Measurements from ENCODE around the gene PAX5.

The PAX5 gene

GRCh38 chr9:36914212-36914577 is 119.9 kb downstream of the PAX5 start:
- no peaks in the 10 kb centered on the region for H3K27me3 ChIP-seq (ENCODE audit: insufficient read depth, low read length)
- no peak overlapping the region for H3K4me3 ChIP-seq (ENCODE audit: low read length)
- H3K9me3 ChIP-seq (ENCODE audit: insufficient read depth, low read depth, low read length): no peaks in the 10 kb centered on the region
- H3K4me1 ChIP-seq (ENCODE audit: insufficient read depth, low read length): peaks cover 1% of the 10 kb centered on the region; the same call in 1 of the 2 replicates
- H3K9ac ChIP-seq (ENCODE audit: low read depth, low read length): no peak overlapping the region
- H3K27ac ChIP-seq (ENCODE audit: low read length): no peak overlapping the region
- H3K36me3 ChIP-seq (ENCODE audit: insufficient read depth, low read depth, low read length): no peaks in the 10 kb centered on the region

GRCh38 chr9:36913393-36914211 is 120.5 kb downstream of the PAX5 start:
- H3K36me3 ChIP-seq (ENCODE audit: insufficient read depth, low read depth, low read length): no peaks in the 10 kb centered on the region
- H3K9ac ChIP-seq (ENCODE audit: low read depth, low read length): no peak overlapping the region
- peaks cover 2% of the 10 kb centered on the region; the same call in 1 of the 2 replicates for H3K4me1 ChIP-seq (ENCODE audit: insufficient read depth, low read length)
- no peak overlapping the region for H3K4me3 ChIP-seq (ENCODE audit: low read length)
- H3K9me3 ChIP-seq (ENCODE audit: insufficient read depth, low read depth, low read length): no peaks in the 10 kb centered on the region
- no peak overlapping the region for H3K27ac ChIP-seq (ENCODE audit: low read length)
- no peaks in the 10 kb centered on the region for H3K27me3 ChIP-seq (ENCODE audit: insufficient read depth, low read length)

- no peak overlapping the region for H3K9ac ChIP-seq (ENCODE audit: low read depth, low read length)
These were observed 121.4 kb downstream of the PAX5 start for GRCh38 chr9:36912620-36913019.

DNA sequence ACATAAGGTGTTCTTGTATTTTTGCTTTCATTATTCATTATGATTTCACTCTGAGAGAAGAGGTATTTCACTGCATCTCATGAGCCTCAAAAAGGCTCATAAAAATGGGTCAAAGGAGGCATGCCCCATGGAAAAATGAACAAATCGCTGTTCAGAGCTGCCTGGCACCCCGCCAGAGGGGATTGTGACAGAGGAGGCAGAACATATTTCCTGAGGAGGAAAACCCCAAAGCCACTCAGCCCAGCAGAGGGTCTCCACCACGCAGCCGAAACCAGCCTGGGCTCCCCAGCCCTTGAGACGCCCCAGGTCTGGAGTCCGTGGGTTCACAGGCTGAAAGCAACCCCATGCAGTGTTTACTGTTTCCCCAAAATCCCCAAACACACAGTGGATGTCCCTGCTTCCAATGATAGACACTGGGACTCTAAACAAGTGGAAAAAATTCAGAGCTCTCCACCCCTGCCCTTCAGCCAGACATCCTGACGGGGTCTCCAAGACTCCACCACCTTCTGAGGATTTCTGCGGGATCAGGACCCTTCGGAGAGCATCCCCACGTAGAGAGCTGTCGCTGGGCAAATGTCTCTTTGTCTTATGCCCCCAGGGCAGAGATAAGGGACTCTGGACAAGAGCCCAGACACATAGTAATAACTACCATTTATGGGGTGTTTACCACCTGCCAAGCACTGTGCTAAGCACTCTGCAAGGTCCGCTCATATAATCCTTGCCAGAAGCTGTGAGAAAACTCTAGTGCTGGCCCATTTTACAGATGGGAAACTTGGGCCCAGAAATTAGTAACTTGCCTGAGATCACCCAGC is 122.3 kb downstream of the PAX5 start:
- H3K4me1 ChIP-seq (ENCODE audit: insufficient read depth, low read length): peaks cover 5% of the 10 kb centered on the region; the same call in 1 of the 2 replicates
- H3K9me3 ChIP-seq (ENCODE audit: insufficient read depth, low read depth, low read length): no peaks in the 10 kb centered on the region
- H3K4me3 ChIP-seq (ENCODE audit: low read length): no peak overlapping the region
- no peak overlapping the region for H3K9ac ChIP-seq (ENCODE audit: low read depth, low read length)
- no peak overlapping the region for H3K27ac ChIP-seq (ENCODE audit: low read length)
- H3K27me3 ChIP-seq (ENCODE audit: insufficient read depth, low read length): no peaks in the 10 kb centered on the region
- no peaks in the 10 kb centered on the region for H3K36me3 ChIP-seq (ENCODE audit: insufficient read depth, low read depth, low read length)

More at GRCh38 chr9:36912620-36913019, 121.4 kb downstream of the PAX5 start:
- Histone ChIP-seq H3K27me3 (ENCODE audit: insufficient read depth, low read length) (no peaks in the 10 kb centered on the region), H3K36me3 (ENCODE audit: insufficient read depth, low read depth, low read length) (no peaks in the 10 kb centered on the region), H3K4me1 (ENCODE audit: insufficient read depth, low read length) (peaks cover 2% of the 10 kb centered on the region; the same call in 1 of the 2 replicates), H3K9me3 (ENCODE audit: insufficient read depth, low read depth, low read length) (no peaks in the 10 kb centered on the region), H3K27ac (ENCODE audit: low read length) (no peak overlapping the region), H3K4me3 (ENCODE audit: low read length) (no peak overlapping the region)

GRCh38 chr9:36911037-36911436 is 123.0 kb downstream of the PAX5 start:
- Histone ChIP-seq H3K27ac (ENCODE audit: low read length) (no peak overlapping the region), H3K4me3 (ENCODE audit: low read length) (no peak overlapping the region), H3K4me1 (ENCODE audit: insufficient read depth, low read length) (peaks cover 7% of the 10 kb centered on the region; the same call in 1 of the 2 replicates), H3K36me3 (ENCODE audit: insufficient read depth, low read depth, low read length) (no peaks in the 10 kb centered on the region), H3K27me3 (ENCODE audit: insufficient read depth, low read length) (no peaks in the 10 kb centered on the region), H3K9me3 (ENCODE audit: insufficient read depth, low read depth, low read length) (no peaks in the 10 kb centered on the region), H3K9ac (ENCODE audit: low read depth, low read length) (no peak overlapping the region)

DNA sequence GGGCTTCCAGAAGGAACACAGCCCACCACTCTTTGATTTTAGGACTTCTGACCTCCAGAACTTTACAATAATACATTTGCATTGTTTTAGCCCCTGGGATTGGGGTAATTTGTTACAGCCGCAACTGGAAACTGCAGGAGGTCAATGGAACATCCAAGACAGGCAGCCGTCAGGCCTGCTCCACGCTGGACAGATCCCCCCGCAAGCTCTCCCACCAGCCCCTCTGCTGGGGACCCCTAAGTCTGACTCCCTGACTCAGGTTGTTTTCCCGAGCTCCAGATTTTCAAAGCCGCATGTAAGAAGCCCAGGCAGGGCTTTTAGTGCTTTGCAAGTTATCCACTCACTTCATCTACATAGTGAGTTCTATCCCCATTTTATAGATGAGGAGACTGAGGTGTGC is 127.6 kb downstream of the PAX5 start:
- Histone ChIP-seq H3K9ac (ENCODE audit: low read depth, low read length) (no peak overlapping the region), H3K4me3 (ENCODE audit: low read length) (no peak overlapping the region), H3K4me1 (ENCODE audit: insufficient read depth, low read length) (peaks cover 7% of the 10 kb centered on the region; the same call in 1 of the 2 replicates), H3K9me3 (ENCODE audit: insufficient read depth, low read depth, low read length) (no peaks in the 10 kb centered on the region), H3K27ac (ENCODE audit: low read length) (no peak overlapping the region), H3K36me3 (ENCODE audit: insufficient read depth, low read depth, low read length) (no peaks in the 10 kb centered on the region), H3K27me3 (ENCODE audit: insufficient read depth, low read length) (no peaks in the 10 kb centered on the region)

GRCh38 chr9:36905101-36906066 is 128.7 kb downstream of the PAX5 start:
- Histone ChIP-seq H3K4me1 (ENCODE audit: insufficient read depth, low read length) (peaks cover 7% of the 10 kb centered on the region; the same call in 1 of the 2 replicates), H3K9ac (ENCODE audit: low read depth, low read length) (no peak overlapping the region), H3K27ac (ENCODE audit: low read length) (no peak overlapping the region), H3K4me3 (ENCODE audit: low read length) (no peak overlapping the region), H3K27me3 (ENCODE audit: insufficient read depth, low read length) (no peaks in the 10 kb centered on the region), H3K9me3 (ENCODE audit: insufficient read depth, low read depth, low read length) (no peaks in the 10 kb centered on the region), H3K36me3 (ENCODE audit: insufficient read depth, low read depth, low read length) (no peaks in the 10 kb centered on the region)

GRCh38 chr9:36903541-36904435 is 130.3 kb downstream of the PAX5 start:
- H3K4me1 ChIP-seq (ENCODE audit: insufficient read depth, low read length): peaks cover 4% of the 10 kb centered on the region; the same call in 1 of the 2 replicates
- H3K27ac ChIP-seq (ENCODE audit: low read length): no peak overlapping the region
- no peaks in the 10 kb centered on the region for H3K36me3 ChIP-seq (ENCODE audit: insufficient read depth, low read depth, low read length)
- no peak overlapping the region for H3K4me3 ChIP-seq (ENCODE audit: low read length)
- no peaks in the 10 kb centered on the region for H3K9me3 ChIP-seq (ENCODE audit: insufficient read depth, low read depth, low read length)
- no peaks in the 10 kb centered on the region for H3K27me3 ChIP-seq (ENCODE audit: insufficient read depth, low read length)
- no peak overlapping the region for H3K9ac ChIP-seq (ENCODE audit: low read depth, low read length)

DNA sequence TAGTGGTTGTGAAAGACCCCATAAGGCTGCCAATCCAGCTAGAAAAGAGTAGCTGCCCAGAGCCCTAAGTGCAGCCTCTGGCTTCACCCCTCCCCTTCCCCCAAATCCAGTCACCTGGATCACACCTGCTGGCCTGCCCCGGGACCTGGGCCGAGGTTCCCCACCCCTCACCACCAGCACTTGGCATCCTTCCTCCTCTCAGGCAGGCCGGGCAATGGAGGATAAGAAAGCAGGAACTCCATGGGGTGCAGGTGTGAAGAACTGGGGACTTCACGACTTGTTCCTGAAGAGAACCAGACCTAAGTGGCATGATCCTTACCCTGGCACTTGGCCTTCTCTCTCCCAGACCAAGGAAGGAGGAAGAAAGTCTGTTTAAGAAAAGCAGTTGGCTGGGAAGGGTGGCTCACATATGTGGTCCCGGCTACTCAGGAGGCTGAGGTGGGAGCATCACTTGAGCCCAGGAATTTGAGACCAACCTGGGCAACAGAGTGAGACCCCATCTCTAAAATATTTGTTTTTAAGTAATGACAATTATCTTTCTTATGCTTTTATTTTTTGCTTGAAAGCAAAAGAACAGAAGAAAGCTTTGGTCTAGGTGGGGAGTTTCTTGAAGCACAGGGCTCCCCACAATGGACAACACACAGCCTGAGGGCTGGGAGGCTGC is 131.1 kb downstream of the PAX5 start:
- Histone ChIP-seq H3K9ac (ENCODE audit: low read depth, low read length) (no peak overlapping the region), H3K36me3 (ENCODE audit: insufficient read depth, low read depth, low read length) (no peaks in the 10 kb centered on the region), H3K27me3 (ENCODE audit: insufficient read depth, low read length) (no peaks in the 10 kb centered on the region), H3K9me3 (ENCODE audit: insufficient read depth, low read depth, low read length) (no peaks in the 10 kb centered on the region), H3K27ac (ENCODE audit: low read length) (no peak overlapping the region), H3K4me3 (ENCODE audit: low read length) (no peak overlapping the region), H3K4me1 (ENCODE audit: insufficient read depth, low read length) (peaks cover 4% of the 10 kb centered on the region; the same call in 1 of the 2 replicates)

DNA sequence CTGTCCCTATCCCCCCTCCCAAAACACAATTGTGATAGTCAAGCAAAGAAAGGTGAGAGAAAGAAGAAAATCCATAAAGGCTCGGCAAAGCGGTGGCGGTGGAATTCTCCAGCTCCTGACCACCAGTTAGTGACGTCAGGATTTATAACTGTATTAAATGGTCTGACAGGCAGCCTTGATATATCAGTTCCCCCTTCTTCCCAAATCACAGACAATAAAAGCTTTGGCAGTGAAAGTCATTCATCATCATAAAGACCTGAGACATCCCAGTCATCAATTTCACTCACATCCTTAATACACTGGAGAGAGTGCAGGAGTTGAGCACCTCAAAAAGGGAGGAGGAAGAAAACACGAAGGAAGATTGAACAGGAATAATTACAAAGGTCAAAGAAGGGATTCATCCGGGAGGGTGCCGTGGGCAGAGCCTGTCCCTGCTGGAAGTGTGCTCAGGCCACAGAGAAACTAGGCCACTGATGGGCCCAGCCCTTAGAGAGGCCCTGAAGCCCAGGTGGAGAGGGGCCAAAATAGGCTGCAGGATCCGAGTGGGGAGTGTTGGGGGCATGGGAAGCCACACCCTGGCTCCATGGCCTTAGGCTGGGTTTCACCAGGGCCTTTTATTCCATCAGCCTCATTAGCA is 131.9 kb downstream of the PAX5 start:
- Histone ChIP-seq H3K27me3 (ENCODE audit: insufficient read depth, low read length) (no peaks in the 10 kb centered on the region), H3K9me3 (ENCODE audit: insufficient read depth, low read depth, low read length) (no peaks in the 10 kb centered on the region), H3K9ac (ENCODE audit: low read depth, low read length) (no peak overlapping the region), H3K4me1 (ENCODE audit: insufficient read depth, low read length) (peaks cover 4% of the 10 kb centered on the region; the same call in 1 of the 2 replicates), H3K36me3 (ENCODE audit: insufficient read depth, low read depth, low read length) (no peaks in the 10 kb centered on the region), H3K4me3 (ENCODE audit: low read length) (no peak overlapping the region), H3K27ac (ENCODE audit: low read length) (no peak overlapping the region)
